COLO668 (cell line): ENCODE data around the gene FTO.

ENCODE experiments used
- DNase-seq: peaks from one replicate; lab custom pipeline; 2025; ENCODE audit not compliant: unreplicated experiment; lab: John Stamatoyannopoulos, UW

Gene FTO

DNA sequence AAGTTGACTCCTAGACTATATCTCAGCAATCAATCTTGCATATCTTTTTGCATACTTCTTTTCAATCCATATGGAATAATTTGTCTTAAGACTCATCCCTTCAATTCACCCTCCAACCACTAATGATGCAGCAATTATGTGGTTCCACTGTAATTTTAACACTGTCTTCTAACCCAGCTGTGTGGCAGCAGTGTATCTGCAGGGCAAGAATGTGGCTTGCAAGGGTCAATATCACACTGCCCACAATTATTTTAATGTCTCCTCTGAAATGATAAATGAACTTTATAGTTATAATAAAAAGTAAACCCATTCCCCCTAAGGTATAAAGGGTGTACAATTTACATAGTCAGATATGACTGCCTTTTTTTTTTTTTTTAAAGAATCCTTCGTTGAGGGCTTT, 48.6 kb downstream of the FTO start:
- DNase-seq: no peak

DNA sequence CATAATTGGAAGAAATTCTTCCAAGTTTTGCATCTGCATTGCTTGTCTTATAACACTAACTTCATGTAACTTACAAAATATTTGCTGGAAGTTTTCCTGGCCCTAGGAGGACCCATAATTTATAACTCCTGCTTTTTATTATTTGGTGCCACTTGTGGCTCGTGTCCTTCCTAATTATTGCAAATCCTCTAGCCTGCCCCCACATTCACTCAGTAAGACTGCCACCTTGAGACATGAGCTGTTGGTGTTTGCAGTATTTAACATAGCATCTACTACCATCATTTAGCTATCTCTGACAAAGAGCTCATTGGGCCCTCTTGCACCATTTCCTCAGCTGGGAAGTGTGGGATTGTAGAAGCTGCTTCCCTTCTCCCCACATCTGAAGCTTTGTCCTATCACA, 49.5 kb downstream of the FTO start:
- no peak for DNase-seq

DNA sequence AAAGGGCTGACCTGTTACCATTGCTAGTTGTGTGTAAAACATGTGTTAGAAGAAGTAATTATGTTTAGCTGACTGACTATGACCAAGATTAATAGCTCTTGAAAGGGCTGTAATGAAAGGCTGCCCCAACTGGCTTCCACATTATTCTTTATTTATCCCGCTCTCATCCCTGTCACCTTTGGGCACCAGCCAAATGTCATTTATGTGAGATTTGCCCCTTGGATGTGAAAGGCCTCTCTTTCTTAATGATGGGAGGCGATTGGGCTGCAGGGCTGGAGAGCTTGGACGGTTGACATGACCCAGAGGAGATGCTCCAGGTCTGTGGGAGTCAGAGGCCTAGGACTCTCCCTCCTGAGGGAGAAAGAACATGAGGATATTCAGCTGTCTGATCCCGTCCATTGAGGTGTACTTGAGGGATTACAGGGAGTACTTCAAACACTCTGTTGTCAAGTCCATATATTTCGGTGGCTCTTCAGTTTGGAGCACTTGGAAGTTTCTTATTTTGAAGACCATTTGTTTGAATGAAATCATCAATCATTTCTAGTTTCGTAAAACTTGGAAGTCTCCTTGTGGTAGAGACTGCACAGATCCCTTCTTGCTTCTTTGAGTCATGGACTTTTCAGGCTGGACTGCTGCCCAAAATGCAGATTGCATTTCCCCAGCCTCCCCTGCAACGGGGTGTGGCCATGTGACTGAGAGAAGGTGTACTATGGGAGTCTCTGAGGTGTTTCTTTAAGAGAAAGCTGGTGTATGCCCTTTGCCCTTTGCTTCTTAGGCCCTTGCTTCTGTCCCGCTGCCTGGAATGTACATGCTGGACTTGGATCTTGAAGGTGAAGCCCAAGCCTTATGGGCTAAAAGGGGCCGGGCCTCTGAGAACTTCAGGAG, 51.3 kb downstream of the FTO start:
- DNase-seq: peak; percentile 33

- no peak for DNase-seq
Measured at GRCh38 chr16:53756275-53756996, 52.5 kb downstream of the FTO start.

DNA sequence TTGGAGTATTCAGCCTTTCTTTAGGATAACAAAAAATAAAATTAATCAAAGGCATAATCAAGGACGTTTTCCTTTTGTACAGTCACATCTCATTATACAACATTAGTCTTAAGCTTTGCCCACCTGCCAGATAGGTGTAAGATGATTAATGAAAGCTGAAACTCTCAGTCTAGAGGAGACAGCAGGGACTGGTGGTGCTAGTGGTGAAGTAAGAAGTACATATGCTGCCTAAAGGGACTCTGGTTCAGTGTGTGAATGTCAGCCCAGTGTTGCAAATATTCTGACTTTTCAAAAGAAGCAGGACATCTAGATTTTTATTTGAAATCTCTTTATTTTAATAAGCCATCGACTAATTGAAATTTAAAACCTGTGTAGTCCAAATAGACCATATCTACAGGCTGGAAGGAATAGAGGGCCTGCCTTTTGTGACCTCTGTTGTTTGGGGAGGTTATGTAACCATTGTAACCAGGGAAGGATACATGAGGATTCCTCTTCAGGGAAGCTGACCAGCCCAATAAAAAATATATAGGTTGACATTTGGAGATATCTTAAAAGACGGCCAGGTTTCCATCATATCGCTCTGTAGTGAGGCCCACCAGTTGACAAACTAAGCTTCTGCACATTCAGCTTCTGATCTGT, 54.1 kb downstream of the FTO start:
- DNase-seq: no peak

GRCh38 chr16:53761962-53762703, 58.2 kb downstream of the FTO start:
- no peak for DNase-seq

- no peak for DNase-seq
Measured at GRCh38 chr16:53766304-53767016, 62.5 kb downstream of the FTO start.

GRCh38 chr16:53768167-53768566, 64.2 kb downstream of the FTO start:
- no peak for DNase-seq

- DNase-seq: no peak
Measured at GRCh38 chr16:53768593-53768992, 64.6 kb downstream of the FTO start.

GRCh38 chr16:53769185-53769584, 65.2 kb downstream of the FTO start:
- no peak for DNase-seq

DNA sequence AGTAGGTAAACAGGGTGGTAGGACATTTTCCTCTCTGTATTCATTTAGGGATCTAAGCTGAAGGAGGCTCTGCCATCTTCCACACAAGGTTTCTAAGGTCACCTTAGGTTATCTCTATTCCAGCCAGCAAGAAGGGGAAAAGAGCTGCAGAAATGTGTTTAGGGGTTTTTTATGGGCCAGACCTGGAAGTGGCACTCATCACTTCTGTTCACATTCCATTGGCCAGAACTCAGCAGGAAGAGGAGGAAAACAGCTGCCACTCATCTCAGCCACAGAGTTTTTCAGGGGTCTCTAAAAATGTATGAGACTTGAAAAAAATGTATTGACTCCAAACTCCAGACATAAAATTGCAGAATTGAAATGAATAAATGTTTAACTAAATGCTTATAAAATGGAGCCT, 65.8 kb downstream of the FTO start:
- DNase-seq: no peak

GRCh38 chr16:53770641-53771040, 66.7 kb downstream of the FTO start:
- DNase-seq: no peak

- no peak for DNase-seq
Measured at GRCh38 chr16:53771655-53772497, 67.9 kb downstream of the FTO start.

DNA sequence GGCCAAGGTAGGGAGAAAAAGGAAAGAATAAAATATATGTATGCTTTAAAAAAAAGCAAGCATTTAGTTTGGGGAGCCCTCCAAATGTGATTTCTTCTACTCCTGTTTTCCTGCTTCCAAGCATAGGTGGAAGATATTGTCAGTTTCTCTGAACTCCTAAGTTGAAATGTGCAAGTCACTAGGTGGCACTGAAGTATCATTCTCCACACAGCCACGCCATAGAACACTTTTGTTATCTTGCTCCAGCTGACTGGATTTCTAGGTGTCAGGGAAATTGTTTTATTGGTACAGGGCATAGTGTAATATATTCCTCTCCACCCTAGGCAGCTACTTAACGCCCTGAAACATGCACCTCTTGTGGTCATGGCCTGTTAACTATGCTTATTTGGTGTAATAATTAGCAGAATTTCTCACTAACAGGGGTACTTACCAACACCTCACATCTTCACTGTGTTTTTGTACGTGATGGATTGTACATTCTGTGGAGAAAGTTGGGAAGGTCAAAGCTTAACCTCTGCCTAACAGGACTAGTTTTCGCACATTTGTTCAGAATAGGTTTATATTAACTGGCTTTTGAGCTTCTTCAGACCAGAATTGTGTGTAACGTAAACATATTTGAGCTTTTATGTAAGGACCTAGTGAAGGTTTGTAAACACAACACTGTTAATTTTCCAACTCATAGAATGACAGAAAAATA, 69.3 kb downstream of the FTO start:
- peak; percentile 43 for DNase-seq

DNA sequence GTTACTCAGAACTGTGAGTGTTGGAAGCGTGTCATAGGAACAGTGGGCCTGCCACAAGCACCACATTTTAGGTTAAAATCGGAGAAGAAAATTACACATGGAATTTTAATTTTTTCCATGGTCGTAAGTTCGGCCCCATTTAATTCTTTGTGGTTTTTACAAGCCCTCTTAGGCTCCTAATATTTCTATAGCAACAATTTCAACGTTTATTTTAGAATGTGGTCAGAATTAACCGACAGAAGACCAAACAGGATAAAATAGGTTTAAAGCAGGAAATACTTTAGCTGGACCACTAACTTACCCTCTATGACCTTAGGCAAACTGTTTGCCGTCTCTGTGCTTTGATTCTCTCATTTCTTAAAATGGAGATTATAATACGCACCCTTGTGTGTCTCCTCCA, 69.9 kb downstream of the FTO start:
- no peak for DNase-seq

GRCh38 chr16:53775106-53775820, 71.3 kb downstream of the FTO start:
- no peak for DNase-seq

DNA sequence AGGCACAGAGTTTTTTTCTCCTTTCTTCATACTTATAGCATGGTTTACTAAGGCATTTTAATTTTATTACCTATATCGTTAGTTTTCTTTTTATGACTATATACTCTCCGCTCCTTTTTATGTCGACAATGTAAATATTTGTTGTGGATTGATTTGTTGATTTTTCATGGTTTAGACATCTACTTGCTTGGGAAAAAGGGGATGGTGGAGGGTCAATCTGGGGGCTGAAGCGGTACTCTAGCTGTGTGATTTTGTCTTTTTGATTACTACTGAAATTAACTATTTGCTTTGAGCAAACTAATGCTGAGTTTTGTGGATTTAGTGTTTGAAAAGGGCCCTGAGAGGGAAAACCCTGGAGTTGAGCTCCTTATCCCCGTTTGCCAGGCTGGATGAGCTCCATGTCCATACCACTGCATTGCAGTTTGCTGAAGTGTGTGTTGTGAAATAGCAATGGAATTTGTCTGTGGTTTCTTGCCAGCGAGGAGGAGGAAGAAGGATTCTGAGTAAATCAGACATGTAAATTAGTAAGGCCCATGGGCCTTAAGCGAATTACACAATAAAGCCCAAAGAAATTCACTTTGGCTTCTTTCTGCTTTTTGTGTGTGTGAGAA, 72.0 kb downstream of the FTO start:
- DNase-seq: no peak

DNA sequence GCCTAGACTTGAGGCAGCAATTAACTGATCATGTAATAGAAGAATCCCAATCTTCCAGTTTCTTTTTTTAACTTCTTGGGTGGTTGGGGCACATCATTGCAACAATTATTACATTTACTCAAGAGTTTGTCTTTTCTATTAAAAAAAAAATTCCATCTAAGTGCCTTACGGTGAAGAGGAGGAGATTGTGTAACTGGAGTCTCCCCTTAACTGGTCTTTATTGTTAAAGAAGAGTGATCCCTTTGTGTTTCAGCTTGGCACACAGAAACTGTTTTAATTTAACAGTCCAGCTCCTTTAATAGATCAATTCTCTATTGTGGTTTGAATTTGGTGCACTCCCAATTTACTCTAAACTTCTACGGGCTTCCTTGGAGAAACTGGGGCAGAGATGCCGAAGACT, 75.2 kb downstream of the FTO start:
- no peak for DNase-seq
